Measurements from ENCODE around the gene ZSWIM4. TPM values are rescaled to one million over a fixed set of nuclear protein-coding genes. Genes with fewer than 3 reads are reported as not detected.
A peak's percentile ranks its signal among the peaks of the same experiment; 100 is the strongest.

Gene ZSWIM4
- total and polyA plus RNA-seq, 2 experiments from 2014 or later: 5.4 to 42.3 TPM

GRCh38 chr19:13817615-13818371, 22.6 kb downstream of the ZSWIM4 start:
- H3K9me3 Mint-ChIP-seq: no peaks in the 10 kb centered on the region; the same call in 2 of the 3 replicates
- DNase-seq (ENCODE audit: low spot score) (peak; percentile 99), ATAC-seq (peak; percentile 81)
- peak overlapping the region; percentile 65 for H3K4me3 ChIP-seq
- H3K27ac ChIP-seq (ENCODE audit: low read depth): peak overlapping the region; percentile 95
- TF ChIP-seq CREB1 (CRISPR knock-in tag; IDR thresholded peaks at IDR 0.05; ENCODE audit: low read depth) (peak; percentile 58; the same call in 1 of the 2 replicates), NANOG (IDR thresholded peaks at IDR 0.05; ENCODE audit: borderline replicate concordance) (no peak), ETS1 (IDR thresholded peaks at IDR 0.05) (no peak), ZNF114 (CRISPR knock-in tag; IDR thresholded peaks at IDR 0.05) (no peak), POLR2AphosphoS5 (IDR thresholded peaks at IDR 0.05; ENCODE audit: low read depth) (peak; percentile 77)
- peaks cover 7% of the 10 kb centered on the region for H4K20me1 ChIP-seq (replicated peaks; ENCODE audit: insufficient read depth)
- no peak overlapping the region for H2AFZ ChIP-seq
- peaks cover 52% of the 10 kb centered on the region for H3K36me3 Mint-ChIP-seq (ENCODE audit: low read depth)
- no peaks in the 10 kb centered on the region for H3K27me3 ChIP-seq (ENCODE audit: insufficient read depth)
- H3F3A ChIP-seq (replicated peaks; ENCODE audit: low read depth): 0 out of 2 replicates have a peak, but pooled peaks cover 4% of the 10 kb centered on the region
- peaks cover 4% of the 10 kb centered on the region; the same call in 2 of the 3 replicates for H3K4me1 Mint-ChIP-seq
- H3K79me2 ChIP-seq (replicated peaks; ENCODE audit: insufficient read depth): no peaks in the 10 kb centered on the region
- H3K27ac Mint-ChIP-seq: peak overlapping the region; percentile 97
- H3K36me3 ChIP-seq (ENCODE audit: insufficient read depth): peaks cover 9% of the 10 kb centered on the region
- H3K4me1 ChIP-seq (ENCODE audit: insufficient read depth): no peaks in the 10 kb centered on the region
- peak overlapping the region; percentile 85 for H3K4me2 ChIP-seq
- H3K4me3 Mint-ChIP-seq: peak overlapping the region; percentile 77
- H3K9me2 ChIP-seq (ENCODE audit: insufficient read depth): no peaks in the 10 kb centered on the region
- peaks cover 18% of the 10 kb centered on the region for H3K27me3 Mint-ChIP-seq (ENCODE audit: insufficient read depth, low read depth, poor library complexity)

- Histone ChIP-seq H3K36me3 (ENCODE audit: insufficient read depth) (peaks cover 9% of the 10 kb centered on the region; the same call in 1 of the 2 replicates), H4K20me1 (replicated peaks; ENCODE audit: insufficient read depth) (peaks cover 7% of the 10 kb centered on the region), H3K4me2 (no peak overlapping the region), H3K4me3 (no peak overlapping the region), H3K9me2 (ENCODE audit: insufficient read depth) (no peaks in the 10 kb centered on the region), H3K79me2 (replicated peaks; ENCODE audit: insufficient read depth) (no peaks in the 10 kb centered on the region), H3K27ac (ENCODE audit: low read depth) (no peak overlapping the region), H2AFZ (no peak overlapping the region), H3K27me3 (ENCODE audit: insufficient read depth) (no peaks in the 10 kb centered on the region), H3K4me1 (ENCODE audit: insufficient read depth) (no peaks in the 10 kb centered on the region), H3F3A (replicated peaks; ENCODE audit: low read depth) (peaks cover 4% of the 10 kb centered on the region; the same call in 1 of the 2 replicates)
- DNase-seq (ENCODE audit: low spot score) (no peak), ATAC-seq (no peak)
- Mint-ChIP-seq H3K27me3 (ENCODE audit: insufficient read depth, low read depth, poor library complexity) (peaks cover 20% of the 10 kb centered on the region), H3K4me1 (peaks cover 4% of the 10 kb centered on the region; the same call in 2 of the 3 replicates), H3K36me3 (ENCODE audit: low read depth) (peaks cover 51% of the 10 kb centered on the region), H3K27ac (no peak overlapping the region), H3K4me3 (no peak overlapping the region), H3K9me3 (no peaks in the 10 kb centered on the region)
- TF ChIP-seq EZH2 (IDR thresholded peaks at IDR 0.05; ENCODE audit: low read depth, unreplicated experiment): no peak
These were observed 24.0 kb downstream of the ZSWIM4 start for GRCh38 chr19:13819238-13819637.

- Histone ChIP-seq H3K4me1 (ENCODE audit: insufficient read depth) (no peaks in the 10 kb centered on the region; the same call in 1 of the 2 replicates), H3K4me2 (no peak overlapping the region), H3F3A (replicated peaks; ENCODE audit: low read depth) (peaks cover 13% of the 10 kb centered on the region; the same call in 1 of the 2 replicates), H3K27ac (ENCODE audit: low read depth) (no peak overlapping the region), H3K27me3 (ENCODE audit: insufficient read depth) (no peaks in the 10 kb centered on the region), H3K79me2 (replicated peaks; ENCODE audit: insufficient read depth) (no peaks in the 10 kb centered on the region), H2AFZ (no peak overlapping the region), H3K9me2 (ENCODE audit: insufficient read depth) (no peaks in the 10 kb centered on the region), H3K36me3 (ENCODE audit: insufficient read depth) (peaks cover 9% of the 10 kb centered on the region; the same call in 1 of the 2 replicates), H4K20me1 (replicated peaks; ENCODE audit: insufficient read depth) (peaks cover 7% of the 10 kb centered on the region), H3K4me3 (no peak overlapping the region)
- Mint-ChIP-seq H3K27me3 (ENCODE audit: insufficient read depth, low read depth, poor library complexity) (peaks cover 23% of the 10 kb centered on the region), H3K27ac (no peak overlapping the region), H3K4me1 (peaks cover 10% of the 10 kb centered on the region), H3K4me3 (no peak overlapping the region), H3K36me3 (ENCODE audit: low read depth) (peaks cover 50% of the 10 kb centered on the region), H3K9me3 (no peaks in the 10 kb centered on the region)
- TF ChIP-seq ZNF114 (CRISPR knock-in tag; IDR thresholded peaks at IDR 0.05) (no peak), CREB1 (CRISPR knock-in tag; IDR thresholded peaks at IDR 0.05; ENCODE audit: low read depth) (no peak), CTCF (conservative IDR thresholded peaks at IDR 0.05; ENCODE audit: low read depth in 2 of 2) (no peak), ETS1 (IDR thresholded peaks at IDR 0.05) (no peak), NANOG (IDR thresholded peaks at IDR 0.05; ENCODE audit: borderline replicate concordance) (no peak), ZNF331 (CRISPR knock-in tag; IDR thresholded peaks at IDR 0.05; ENCODE audit: low read depth) (no peak), EZH2 (IDR thresholded peaks at IDR 0.05; ENCODE audit: low read depth, unreplicated experiment) (no peak), STAT1 (IDR thresholded peaks at IDR 0.05; ENCODE audit: unreplicated experiment) (no peak), EZH2phosphoT487 (IDR thresholded peaks at IDR 0.05; ENCODE audit: unreplicated experiment) (no peak)
- DNase-seq (ENCODE audit: low spot score) (no peak), ATAC-seq (no peak)
These were observed 26.0 kb downstream of the ZSWIM4 start for GRCh38 chr19:13821292-13821691.

Measured in GM23338 (cell line).